Stimulated activated CD8-positive, alpha-beta memory T cell treated with anti-CD3 and anti-CD28 coated beads, Interleukin-12 subunit alpha, Interleukin-12 subunit beta, amount 100 ng/mL, for 24 hours (primary cell): ENCODE measurements around the gene FCGR3A.
"Not testable (repeated sequence)": the region's sequence is repeated elsewhere in the genome, so short reads cannot be mapped to it uniquely, and the experiment has no call there.

Experiments used
- DNase-seq: peaks from one replicate; pipeline ENCODE4 v3.0.0-alpha.2; 2020; ENCODE audit errors: extremely low read depth

FCGR3A gene

DNA sequence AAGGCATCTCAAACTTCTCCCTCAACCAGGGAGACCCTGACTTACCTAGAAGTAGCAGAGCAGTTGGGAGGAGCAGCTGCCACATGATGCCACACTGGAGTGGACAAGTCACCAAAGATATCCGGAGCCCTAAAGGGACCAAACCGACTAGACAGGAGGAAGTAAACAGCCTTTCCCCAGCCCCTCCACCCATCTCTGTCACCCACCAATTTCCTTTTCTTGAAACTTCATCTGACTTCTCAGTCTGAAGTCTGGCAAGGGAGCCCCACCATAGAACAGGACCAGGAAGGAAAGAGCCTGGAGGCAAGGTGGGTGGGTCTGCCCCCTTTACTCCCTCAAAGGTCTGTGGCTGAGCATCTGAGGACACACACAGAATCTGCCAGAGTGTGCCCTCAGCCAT, at the start of gene FCGR3A:
Gene FCGR3A (minus strand): TSS at position 167 of the 400 bp plus-strand sequence. CDS start 82 bp downstream, at position 85.
- no peak for DNase-seq

GRCh38 chr1:161597077-161597476, 47.5 kb upstream of the FCGR3A start:
- not testable (repeated sequence) for DNase-seq

GRCh38 chr1:161595583-161595982, 46.0 kb upstream of the FCGR3A start:
- not testable (repeated sequence) for DNase-seq

DNA sequence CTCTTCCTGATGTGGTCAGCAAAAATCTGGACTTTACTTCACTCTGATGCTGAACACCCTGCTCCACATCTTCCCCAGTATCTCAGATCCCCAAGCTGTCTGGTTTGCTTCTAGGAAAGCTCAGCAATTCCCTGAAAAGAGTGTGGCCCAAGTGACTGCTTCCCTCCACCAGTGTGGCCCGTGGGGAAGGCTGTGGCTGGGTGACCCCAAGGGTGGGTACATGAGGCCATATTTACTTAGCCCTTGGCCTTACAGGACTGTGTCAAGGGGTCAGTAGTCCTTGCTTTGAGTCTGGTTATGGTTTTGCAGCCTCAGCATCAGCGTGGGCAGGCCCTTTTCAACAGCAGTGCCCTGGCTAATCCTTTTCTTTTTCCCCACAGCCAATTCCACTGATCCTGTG, 45.6 kb upstream of the FCGR3A start:
- DNase-seq = not testable (repeated sequence)

DNA sequence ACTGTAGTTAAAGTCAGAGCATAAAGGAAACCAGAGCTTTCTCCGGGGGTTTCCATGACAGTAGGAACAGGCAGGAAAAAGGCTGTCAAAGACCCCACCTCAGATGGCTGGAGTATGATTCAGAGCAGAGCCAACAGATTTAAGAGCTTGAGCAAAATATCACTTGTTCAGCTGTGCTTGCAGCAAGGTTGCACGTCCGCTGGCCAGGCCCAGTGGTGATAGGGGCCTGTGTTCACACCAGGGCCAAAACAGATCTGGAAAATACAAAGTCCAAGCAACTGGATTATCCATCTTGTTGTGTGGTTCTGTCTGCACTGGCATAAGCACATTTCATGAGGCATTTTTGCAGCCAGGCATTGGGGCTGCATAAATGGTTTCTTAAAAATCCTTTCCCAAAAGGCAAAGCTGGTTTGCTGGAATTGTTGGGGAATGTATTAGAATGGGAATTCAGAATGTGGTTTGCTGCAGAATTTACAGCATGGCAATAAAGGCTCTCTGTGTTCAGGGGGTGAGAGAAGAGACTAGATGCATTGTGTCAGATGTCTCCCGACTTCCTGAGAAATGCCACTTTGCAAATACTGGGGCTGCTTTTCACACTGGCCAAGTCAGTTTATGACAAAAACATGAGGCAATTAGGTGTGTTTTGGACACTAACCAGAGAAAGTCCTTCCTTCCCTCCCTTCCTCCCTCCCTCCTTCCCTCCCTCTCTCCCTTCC, 44.8 kb upstream of the FCGR3A start:
- DNase-seq = not testable (repeated sequence)

- not testable (repeated sequence) for DNase-seq
Measured at GRCh38 chr1:161593092-161593755, 43.6 kb upstream of the FCGR3A start.

DNA sequence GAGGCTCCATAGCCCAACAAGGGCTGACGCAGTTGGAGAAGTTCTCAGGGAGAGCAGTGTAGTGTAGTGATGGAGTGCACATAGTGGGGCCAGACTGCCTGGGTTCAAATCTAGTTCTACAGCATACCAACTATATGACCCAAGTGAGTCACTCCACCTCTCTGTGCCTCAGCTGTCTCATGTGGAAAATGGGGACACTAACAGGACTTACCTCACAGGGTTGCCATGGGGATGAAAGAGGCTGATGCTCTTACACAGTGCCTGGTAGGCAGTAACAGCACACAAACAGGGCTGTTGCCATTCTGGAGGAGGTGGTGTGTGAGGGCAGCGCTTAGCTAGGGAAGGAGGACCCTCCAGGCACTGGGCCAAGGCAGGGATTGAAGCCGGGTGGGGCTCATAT, 43.0 kb upstream of the FCGR3A start:
- not testable (repeated sequence) for DNase-seq

DNA sequence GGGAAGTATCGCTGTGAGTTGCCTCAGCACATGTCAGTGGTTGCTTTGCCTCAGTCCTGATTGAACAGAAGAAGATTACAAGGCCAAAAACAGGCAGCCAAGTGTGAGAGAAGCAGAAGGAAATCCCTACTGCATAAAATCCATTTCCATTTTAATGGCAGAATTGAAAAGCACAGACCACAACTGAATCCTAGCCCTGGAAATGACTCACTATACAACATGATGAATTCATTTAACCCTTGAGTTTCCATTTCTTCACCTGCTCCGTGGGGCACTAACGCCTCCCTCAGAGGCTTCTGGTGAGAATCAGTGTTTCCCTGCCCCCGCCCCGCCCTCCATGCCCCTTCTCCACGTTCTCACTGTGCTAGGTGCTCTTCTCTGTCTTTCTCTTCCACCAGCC, 40.3 kb upstream of the FCGR3A start:
- DNase-seq = not testable (repeated sequence)

DNA sequence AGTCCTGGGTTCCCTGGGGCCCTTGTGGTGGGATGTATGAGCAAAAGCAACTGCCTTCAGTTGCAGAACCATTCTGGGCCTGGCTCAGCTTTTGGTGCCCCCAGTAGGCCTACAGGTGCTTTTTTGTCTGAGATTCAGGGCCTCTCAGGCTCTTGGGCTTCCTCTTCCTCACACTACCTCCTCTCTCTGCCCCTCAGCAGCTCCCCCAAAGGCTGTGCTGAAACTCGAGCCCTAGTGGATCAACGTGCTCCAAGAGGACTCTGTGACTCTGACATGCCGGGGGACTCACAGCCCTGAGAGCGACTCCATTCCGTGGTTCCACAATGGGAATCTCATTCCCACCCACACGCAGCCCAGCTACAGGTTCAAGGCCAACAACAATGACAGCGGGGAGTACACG, 39.7 kb upstream of the FCGR3A start:
- not testable (repeated sequence) for DNase-seq

- not testable (repeated sequence) for DNase-seq
Measured at GRCh38 chr1:161588596-161588995, 39.0 kb upstream of the FCGR3A start.

GRCh38 chr1:161582882-161583281, 33.3 kb upstream of the FCGR3A start:
- DNase-seq = not testable (repeated sequence)

GRCh38 chr1:161580879-161581537, 31.4 kb upstream of the FCGR3A start:
- not testable (repeated sequence) for DNase-seq

- not testable (repeated sequence) for DNase-seq
Measured at GRCh38 chr1:161579856-161580507, 30.4 kb upstream of the FCGR3A start.

DNA sequence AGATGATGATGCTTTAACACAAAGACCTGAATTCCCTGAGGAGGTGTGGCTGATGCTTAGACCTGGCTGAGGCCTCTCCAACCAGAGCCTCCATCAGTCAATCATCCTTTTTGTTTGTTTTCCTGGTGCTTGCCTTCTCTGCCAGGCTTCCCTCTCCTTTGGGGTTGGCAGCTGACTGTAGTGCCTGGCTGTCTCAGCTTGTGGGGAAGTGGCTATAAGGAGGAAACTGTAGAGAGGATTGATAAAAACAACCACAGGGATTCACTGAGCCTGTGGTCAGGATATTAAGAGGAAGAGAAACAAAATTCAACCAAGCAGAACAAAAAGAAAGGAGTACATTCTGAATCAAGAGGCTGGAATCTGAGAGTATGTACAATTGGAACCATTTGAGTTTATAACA, 27.1 kb upstream of the FCGR3A start:
- DNase-seq = not testable (repeated sequence)

- DNase-seq = not testable (repeated sequence)
Measured at GRCh38 chr1:161571703-161572102, 22.1 kb upstream of the FCGR3A start.

GRCh38 chr1:161566602-161566960, 17.0 kb upstream of the FCGR3A start:
- not testable (repeated sequence) for DNase-seq

- not testable (repeated sequence) for DNase-seq
Measured at GRCh38 chr1:161563522-161563921, 13.9 kb upstream of the FCGR3A start.

GRCh38 chr1:161562441-161562840, 12.8 kb upstream of the FCGR3A start:
- DNase-seq = not testable (repeated sequence)

DNA sequence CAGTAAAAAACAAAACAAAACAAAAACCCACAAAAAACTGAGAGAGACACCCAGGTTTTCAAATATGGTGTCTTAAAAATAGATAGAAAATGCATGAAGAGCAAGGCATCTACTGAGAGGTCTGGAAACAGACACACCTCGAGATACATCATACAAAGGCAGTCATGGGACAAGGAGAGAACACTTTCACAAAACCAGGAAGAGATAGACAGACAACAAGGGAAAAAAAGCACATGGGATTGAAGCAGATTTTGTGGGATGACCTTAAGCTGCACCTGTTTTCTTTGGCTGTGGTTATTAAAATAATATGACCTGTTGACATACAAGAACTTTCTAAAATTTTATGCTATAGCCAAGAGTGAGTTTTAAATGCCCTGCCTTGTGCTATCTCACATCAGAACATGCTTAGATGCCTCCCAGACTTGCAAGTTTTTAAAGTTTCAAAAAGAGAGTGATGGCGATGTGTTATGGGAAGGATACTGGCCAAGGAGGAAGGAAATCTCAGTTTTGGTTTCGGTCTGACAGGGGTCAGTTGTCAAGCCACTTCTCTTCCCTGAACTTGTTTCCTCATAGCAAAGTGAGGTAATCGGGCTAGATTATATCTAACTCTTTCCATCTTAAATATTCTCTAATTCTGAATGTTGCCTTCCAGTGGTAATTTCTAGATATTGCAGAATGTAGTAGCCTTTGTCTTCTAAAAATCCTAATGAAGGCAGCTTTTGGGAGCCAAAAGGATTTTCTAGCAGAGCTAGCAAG, 11.5 kb upstream of the FCGR3A start:
- not testable (repeated sequence) for DNase-seq

DNA sequence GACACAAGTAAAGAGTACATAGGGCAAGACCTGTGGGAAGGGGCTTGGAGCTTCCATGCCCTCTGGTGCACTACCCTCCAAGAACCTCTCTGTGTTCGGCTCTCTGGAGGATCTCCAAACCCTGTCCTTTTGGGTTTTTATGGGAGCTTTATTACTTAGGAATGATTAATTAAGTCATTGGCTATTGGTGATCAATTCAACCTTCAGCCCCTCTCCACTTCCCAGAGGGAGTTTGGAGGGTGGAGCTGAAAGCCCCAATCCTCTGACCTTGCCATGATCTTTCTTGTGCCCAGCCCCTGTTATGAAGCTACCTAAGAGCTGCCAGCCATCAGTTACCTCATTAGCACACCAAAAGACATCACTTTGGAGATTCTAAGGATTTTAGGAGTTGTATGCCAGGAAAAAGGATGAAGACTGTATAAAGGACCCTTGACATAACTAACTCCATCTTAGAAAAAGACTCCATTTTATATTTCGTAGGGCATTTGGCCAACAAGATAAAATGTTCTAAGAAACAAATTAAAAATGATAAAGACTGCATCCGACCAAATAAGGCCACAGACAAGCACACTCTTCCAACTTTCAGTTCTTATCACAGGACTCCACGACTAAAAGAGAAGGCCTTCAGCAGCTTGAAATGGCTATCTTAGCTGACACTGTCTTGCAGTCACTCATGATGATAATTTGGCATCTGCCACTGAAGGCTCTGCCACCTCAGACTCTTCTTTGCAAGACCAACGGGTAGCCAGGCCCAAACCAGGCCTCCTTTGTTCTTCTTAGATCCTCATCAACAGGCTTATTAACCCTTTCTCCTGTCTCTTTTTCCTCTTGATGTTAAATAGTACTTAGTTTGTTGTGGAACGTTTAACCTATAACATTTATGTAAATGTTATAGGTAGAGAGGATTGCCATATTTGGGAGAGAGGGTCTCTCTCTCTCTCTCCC, 8.2 kb upstream of the FCGR3A start:
- DNase-seq = not testable (repeated sequence)
